Measurements from ENCODE around the gene IFRD2.

IFRD2 gene

DNA sequence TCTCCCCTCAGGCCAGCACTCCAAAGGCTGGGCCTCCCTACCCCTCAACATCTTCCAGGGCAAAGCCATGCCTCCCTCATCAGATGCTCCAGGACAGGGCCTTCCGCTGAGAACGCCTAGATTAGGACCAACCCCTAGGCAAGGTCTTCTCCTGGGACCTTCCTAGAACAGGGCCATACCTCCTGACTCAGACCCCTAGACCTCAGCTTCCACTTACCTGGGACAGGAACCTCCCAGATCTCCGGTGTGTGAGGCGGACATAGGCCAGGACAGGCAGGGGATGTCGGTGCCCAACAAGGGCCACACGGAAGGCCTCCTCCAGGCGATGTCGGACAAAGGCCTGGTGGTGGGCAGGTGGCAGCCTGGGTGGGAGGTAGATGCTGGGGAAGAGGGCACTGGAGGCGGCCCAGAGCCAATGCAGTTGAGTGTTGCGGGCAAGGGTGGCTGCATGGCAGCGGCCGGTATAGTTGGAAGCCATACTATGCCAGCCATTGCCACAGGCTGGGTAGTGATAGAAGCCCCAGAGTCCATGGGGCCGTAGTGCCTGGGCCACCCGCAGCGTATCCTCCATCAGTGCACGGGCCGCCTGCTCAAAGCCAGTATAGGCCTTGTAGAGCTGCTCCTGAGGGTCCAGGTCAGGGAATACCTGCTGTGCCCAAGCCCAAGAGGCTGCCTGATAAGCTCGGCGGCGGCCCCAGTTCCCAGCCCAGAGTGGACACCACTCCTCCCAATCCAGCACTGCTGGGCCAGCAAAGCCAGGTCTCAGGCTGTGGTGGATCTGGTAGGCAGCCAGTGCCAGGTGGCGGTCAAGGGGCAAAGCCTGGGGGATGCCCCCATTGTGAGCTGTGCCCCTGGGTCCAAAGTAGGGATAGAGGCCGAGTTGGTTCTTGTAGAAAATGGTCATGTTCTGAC, 2.5 kb upstream of the IFRD2 start:
- no peak for DNase-seq (ENCODE audit: extremely low read depth, low read depth)
- TF ChIP-seq CTCF (IDR thresholded peaks at IDR 0.05; ENCODE audit: low read depth, low read length): no peak

GRCh38 chr3:50294089-50294488, 1.9 kb upstream of the IFRD2 start:
- no peak for TF ChIP-seq CTCF (IDR thresholded peaks at IDR 0.05; ENCODE audit: low read depth, low read length)
- no peak for DNase-seq (ENCODE audit: extremely low read depth, low read depth)

DNA sequence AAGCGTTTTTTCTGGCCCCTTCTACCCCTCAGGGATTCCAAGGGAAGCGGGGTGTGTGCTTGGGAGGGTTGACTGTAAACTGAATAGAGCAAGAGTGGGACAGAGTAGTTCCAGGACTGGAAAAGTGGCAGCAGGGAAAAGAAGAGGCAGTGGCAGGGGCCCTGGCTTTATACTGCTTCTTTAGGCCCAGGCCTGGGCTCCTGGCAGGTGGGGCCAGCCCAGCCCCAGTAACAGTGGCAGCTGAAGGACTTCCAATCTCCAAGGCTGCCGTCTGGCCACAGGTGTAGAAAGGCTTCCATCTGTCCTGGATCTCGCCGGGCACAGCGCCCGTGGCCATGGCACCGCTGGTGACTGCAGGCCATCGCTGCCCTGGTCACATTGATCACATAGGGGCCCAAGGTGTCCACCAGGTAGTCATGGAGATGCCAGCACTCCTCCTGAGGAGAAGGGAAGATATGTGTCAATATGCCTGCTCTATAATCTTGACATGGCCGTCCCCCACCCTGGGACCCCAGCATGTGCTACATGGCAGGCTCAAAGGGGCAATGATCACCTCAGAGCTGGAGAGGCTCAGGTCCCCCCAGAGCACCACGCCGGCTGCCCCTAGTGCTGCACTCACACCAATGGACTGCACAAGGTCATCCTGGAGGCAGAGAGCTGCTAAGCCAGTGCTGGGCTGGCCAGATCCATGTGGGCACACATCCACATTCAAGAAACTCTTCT, 1.0 kb upstream of the IFRD2 start:
- no peak for TF ChIP-seq CTCF (IDR thresholded peaks at IDR 0.05; ENCODE audit: low read depth, low read length)
- DNase-seq (ENCODE audit: extremely low read depth, low read depth): no peak

GRCh38 chr3:50290161-50290641, 2.0 kb downstream of the IFRD2 start:
- no peak for DNase-seq (ENCODE audit: extremely low read depth, low read depth)
- no peak for TF ChIP-seq CTCF (IDR thresholded peaks at IDR 0.05; ENCODE audit: low read depth, low read length)

GRCh38 chr3:50289130-50289529, 3.1 kb downstream of the IFRD2 start:
- DNase-seq (ENCODE audit: extremely low read depth, low read depth): no peak
- no peak for TF ChIP-seq CTCF (IDR thresholded peaks at IDR 0.05; ENCODE audit: low read depth, low read length)

GRCh38 chr3:50288387-50289007, 3.7 kb downstream of the IFRD2 start:
- TF ChIP-seq CTCF (IDR thresholded peaks at IDR 0.05; ENCODE audit: low read depth, low read length): no peak
- no peak for DNase-seq (ENCODE audit: extremely low read depth, low read depth)

Data from AG09319 (cell line).